ENCODE measurements around the gene FAM114A1.

- TF ChIP-seq CTCF (conservative IDR thresholded peaks at IDR 0.05; ENCODE audit: low read depth in 2 of 2): no peak
- TF ChIP-seq EZH2 (IDR thresholded peaks at IDR 0.05; ENCODE audit: low read depth, unreplicated experiment): no peak
- no peak for TF ChIP-seq REST (IDR thresholded peaks at IDR 0.05; ENCODE audit: unreplicated experiment)
- TF ChIP-seq POLR2AphosphoS5 (IDR thresholded peaks at IDR 0.05; ENCODE audit: low read depth): no peak
- TF ChIP-seq CREB1 (CRISPR knock-in tag; IDR thresholded peaks at IDR 0.05; ENCODE audit: low read depth): no peak
- no peak for TF ChIP-seq EZH2phosphoT487 (IDR thresholded peaks at IDR 0.05; ENCODE audit: unreplicated experiment)
- no peak for TF ChIP-seq JUNB (IDR thresholded peaks at IDR 0.05; ENCODE audit: unreplicated experiment)
- no peak for TF ChIP-seq ZNF114 (CRISPR knock-in tag; IDR thresholded peaks at IDR 0.05)
- TF ChIP-seq ZNF462 (CRISPR knock-in tag; IDR thresholded peaks at IDR 0.05): no peak
- no peak for TF ChIP-seq ETS1 (IDR thresholded peaks at IDR 0.05)
These were observed 72.9 kb downstream of the FAM114A1 start for GRCh38 chr4:38940476-38940875.

Data from GM23338 (cell line).